HL-60 (cell line): Measurements from ENCODE around the gene WDR45B.

ENCODE experiments used
- CTCF ChIP-seq: IDR thresholded peaks from one replicate; pipeline ENCODE4 v1.5.1; 2011; ENCODE audit warnings: low read length, control low read depth, inconsistent platforms; ENCODE audit not compliant: insufficient read depth
- GABPA ChIP-seq: IDR thresholded peaks from 2 replicates; pipeline ENCODE4 v1.6.1; 2012; ENCODE audit warnings: low read depth
- POLR2AphosphoS5 ChIP-seq: IDR thresholded peaks from 2 replicates; pipeline ENCODE4 v1.6.1; 2012; ENCODE audit warnings: low read depth
- SPI1 ChIP-seq: IDR thresholded peaks from 2 replicates; pipeline ENCODE4 v1.6.1; 2012; ENCODE audit warnings: low read depth, mild to moderate bottlenecking, borderline replicate concordance
- TF ChIP-seq, protein P1 (sequence below): IDR thresholded peaks from 2 replicates; pipeline ENCODE4 v1.6.1; 2012; ENCODE audit warnings: low read depth; ENCODE audit not compliant: insufficient replicate concordance

- no peak for TF ChIP-seq CTCF
- TF ChIP-seq, protein P1, sequence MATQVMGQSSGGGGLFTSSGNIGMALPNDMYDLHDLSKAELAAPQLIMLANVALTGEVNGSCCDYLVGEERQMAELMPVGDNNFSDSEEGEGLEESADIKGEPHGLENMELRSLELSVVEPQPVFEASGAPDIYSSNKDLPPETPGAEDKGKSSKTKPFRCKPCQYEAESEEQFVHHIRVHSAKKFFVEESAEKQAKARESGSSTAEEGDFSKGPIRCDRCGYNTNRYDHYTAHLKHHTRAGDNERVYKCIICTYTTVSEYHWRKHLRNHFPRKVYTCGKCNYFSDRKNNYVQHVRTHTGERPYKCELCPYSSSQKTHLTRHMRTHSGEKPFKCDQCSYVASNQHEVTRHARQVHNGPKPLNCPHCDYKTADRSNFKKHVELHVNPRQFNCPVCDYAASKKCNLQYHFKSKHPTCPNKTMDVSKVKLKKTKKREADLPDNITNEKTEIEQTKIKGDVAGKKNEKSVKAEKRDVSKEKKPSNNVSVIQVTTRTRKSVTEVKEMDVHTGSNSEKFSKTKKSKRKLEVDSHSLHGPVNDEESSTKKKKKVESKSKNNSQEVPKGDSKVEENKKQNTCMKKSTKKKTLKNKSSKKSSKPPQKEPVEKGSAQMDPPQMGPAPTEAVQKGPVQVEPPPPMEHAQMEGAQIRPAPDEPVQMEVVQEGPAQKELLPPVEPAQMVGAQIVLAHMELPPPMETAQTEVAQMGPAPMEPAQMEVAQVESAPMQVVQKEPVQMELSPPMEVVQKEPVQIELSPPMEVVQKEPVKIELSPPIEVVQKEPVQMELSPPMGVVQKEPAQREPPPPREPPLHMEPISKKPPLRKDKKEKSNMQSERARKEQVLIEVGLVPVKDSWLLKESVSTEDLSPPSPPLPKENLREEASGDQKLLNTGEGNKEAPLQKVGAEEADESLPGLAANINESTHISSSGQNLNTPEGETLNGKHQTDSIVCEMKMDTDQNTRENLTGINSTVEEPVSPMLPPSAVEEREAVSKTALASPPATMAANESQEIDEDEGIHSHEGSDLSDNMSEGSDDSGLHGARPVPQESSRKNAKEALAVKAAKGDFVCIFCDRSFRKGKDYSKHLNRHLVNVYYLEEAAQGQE = no peak
- no peak for TF ChIP-seq POLR2AphosphoS5
- TF ChIP-seq GABPA = no peak
- no peak for TF ChIP-seq SPI1
Observed at GRCh38 chr17:82615084-82616020, 32.9 kb downstream of the WDR45B start.
